KG1 (cell line): ENCODE data around the gene HCFC1R1.
A peak's percentile ranks its signal among the peaks of the same experiment; 100 is the strongest.

Experiments used
- DNase-seq: peaks from one replicate; lab custom pipeline; 2025; lab: John Stamatoyannopoulos, UW

Gene HCFC1R1

GRCh38 chr16:3035972-3036725, 12.4 kb upstream of the HCFC1R1 start:
- no peak for DNase-seq

- no peak for DNase-seq
These were observed 11.7 kb upstream of the HCFC1R1 start for GRCh38 chr16:3035289-3035971.

- DNase-seq, result no peak
These were observed 8.9 kb upstream of the HCFC1R1 start for GRCh38 chr16:3032624-3033023.

GRCh38 chr16:3030222-3031212, 6.8 kb upstream of the HCFC1R1 start:
- no peak for DNase-seq

- DNase-seq, result no peak
These were observed 5.9 kb upstream of the HCFC1R1 start for GRCh38 chr16:3029491-3030221.

DNA sequence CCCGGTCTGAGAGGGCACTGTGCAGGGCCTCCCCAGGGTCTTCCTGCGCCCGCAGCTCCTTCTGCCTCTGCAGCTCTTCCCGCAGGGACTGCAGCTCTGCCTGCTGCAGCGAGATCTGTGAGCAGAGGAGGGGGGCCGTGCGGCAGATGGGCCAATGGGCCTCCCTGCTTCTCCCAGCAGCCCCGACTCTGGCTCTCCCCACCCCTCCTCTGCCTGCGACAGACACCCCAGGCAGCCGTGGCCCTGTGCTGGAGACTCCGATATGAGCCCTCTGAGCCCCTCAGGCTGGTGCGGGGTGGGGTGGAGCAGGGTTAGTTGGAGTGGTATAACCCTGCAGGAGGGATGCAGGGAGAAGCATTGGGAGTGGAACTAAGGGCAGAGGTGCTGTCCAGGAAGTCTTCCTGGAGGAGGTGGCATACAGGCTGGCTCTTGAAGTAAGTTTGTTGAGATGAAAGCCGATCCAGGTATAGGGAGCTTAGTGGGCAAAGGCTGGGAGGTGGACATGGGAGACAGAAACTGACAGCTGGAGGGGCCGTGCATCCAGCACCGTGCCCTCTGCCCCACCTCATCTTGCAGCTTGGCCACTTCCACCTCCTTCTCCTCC, 5.1 kb upstream of the HCFC1R1 start:
- DNase-seq, result no peak

DNA sequence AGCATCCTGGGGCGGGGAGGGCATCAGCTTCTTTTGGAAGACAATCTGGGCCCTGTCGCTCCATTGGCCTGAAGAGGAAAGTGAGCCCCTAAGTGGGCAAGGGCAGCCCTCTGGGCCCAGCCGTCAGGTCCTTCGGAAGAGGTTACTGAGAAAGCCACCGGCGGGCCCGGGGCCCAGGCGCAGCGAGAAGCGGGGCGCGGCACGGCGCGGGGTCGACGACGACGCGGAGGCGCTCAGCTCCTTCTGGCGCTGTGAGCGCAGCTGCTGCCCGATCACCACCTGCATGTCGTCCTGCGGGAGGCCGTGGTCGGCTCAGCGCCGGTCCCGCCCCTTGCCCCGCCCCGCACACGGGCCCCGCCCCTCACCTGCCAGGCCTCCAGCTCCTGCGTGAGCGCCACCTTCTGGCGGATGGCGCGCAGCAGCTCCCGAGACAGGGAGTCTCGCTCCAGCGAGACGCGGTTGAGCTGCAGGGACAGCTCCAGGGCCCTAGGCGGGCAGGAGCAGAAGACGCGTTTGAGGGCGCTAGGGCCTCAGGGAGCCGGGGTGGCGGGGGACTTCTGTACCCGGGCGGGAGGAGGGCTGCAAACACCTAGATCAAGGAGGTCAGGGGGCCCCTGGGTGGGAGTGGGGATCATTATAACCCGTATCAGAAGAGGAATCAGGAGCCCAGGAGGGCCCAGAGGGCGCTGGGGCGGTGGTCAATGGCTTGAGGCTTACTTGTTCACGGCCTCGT, 4.4 kb upstream of the HCFC1R1 start:
- DNase-seq, result no peak

DNA sequence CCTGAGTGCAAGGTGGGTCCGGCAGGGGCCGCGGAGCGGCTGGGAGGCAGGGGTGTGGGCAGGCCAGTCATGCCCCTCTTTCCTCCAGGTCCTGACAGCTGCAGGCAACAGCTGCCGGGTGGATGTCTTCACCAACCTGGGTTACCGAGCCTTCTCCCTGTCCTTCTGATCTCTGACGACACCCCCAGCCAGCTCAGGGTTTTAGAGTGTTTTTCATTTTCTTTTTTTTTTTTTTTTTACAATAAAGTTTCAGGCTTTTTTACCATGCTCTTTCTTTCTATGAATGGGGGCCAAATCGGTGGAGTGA, 3.7 kb upstream of the HCFC1R1 start:
- DNase-seq, result no peak

- DNase-seq, result no peak
These were observed 3.1 kb upstream of the HCFC1R1 start for GRCh38 chr16:3026609-3027488.

DNA sequence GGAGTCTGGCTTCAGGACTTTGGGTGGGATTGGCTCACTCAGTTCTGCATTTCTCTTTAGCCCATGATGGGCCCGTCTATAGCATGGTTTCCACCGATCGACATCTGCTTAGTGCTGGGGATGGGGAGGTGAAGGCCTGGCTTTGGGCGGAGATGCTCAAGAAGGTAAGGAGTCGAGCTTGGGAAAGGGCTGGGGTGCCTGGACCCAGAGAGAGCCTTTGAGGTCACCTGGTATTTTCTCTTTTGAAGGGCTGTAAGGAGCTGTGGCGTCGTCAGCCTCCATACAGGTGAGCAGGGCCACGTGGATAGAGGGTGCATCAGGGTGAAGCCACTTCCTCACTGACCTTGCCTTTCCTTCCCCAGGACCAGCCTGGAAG, 2.2 kb upstream of the HCFC1R1 start:
- no peak for DNase-seq

DNA sequence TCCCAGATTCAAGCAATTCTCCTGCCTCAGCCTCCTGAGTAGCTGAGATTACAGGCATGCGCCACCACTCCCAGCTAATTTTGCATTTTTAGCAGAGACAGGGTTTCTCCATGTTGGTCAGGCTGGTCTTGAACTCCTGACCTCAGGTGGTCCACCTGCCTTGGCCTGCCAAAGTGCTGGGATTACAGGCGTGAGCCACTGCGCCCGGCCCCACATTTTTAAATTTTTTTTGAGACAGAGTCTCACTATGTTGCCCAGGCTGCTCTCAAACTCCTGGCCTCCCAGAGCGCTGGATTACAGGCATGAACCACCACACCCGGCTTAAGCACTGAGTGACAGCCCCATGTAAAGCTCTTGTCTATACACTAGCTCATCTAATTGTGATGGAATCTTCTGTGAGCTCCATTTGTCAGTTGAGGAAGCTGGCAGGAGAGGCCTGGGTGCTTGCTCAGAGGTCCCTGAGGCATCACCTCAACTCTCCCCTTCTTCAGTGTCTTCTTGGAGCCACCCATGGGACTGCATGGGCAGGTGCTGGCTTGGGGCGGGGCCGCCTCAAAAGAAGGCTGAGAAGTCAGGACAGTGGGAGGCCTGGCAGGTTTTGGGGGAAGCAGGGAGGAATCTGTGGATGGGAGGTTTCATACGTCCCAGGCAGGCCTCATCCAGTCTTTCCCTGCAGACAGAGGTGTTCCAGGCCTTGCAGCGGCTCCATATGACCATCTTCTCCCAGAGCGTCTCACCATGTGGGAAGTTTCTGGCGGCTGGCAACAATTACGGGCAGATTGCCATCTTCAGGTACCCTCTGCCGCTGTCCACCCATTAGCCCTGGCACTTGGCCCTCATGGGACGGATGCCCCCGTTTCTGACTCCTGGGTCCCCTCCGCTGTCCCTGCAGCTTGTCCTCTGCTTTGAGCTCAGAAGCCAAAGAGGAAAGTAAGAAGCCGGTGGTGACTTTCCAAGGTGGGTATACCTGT, 1.6 kb upstream of the HCFC1R1 start:
- no peak for DNase-seq

DNA sequence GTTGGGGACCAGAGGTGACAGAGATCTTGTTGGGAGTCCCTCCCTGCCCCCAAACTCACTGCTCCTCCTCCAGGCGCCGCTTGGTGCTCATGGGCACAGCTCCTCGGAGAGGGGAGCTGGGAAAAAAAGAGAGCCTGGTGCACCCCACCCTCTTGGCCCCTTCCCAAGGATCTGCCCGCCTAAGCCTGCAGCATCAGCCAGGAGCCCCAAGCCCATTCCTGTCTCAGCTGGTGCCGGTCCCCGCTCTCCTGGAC, 400 bp downstream of the HCFC1R1 start:
- DNase-seq, result no peak

GRCh38 chr16:3022684-3023414, 893 bp downstream of the HCFC1R1 start:
- DNase-seq, result no peak

- peak; percentile 15 for DNase-seq
These were observed 1.5 kb downstream of the HCFC1R1 start for GRCh38 chr16:3022208-3022683.

- peak; percentile 57 for DNase-seq
These were observed 2.1 kb downstream of the HCFC1R1 start for GRCh38 chr16:3021449-3022207.

DNA sequence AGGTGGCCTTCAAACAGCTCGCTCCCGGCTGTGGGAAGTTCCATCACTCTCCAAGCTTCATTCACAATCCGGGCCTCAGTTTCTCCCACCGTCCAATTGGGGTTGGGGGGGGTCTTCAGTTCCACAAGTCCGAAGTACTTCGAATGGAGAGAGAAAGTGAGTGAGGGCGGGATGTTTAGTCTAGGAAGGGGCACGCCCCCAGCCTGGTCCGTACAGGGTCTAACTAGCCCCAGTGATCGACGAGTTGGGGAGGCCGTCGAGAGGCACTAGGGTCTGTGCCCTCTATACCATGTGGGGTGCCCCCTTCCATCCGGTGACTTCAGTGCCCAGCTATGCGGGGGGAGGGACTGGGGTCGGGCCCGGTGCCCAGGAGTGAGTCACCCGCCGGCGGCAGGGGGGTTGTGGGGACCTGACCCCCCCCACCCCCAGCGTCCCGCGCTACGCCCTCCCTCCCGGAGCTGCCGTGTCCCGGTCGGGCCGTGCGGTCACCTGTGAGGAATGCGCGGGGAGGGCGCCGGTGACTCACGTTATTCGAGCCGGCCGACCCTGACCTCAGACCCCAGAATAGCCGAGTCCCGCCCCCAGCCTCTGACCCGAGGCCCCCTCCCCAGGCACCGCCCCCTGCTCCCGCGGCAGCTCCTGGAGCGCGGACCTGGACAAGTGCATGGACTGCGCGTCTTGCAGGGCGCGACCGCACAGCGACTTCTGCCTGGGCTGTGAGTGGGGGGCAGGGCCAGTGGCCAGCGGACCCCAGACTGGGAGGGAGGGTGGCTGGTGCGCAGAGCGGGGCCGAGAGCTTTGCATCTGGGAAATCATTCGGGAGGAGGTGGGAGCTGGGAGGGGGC, 2.9 kb downstream of the HCFC1R1 start:
- no peak for DNase-seq

DNA sequence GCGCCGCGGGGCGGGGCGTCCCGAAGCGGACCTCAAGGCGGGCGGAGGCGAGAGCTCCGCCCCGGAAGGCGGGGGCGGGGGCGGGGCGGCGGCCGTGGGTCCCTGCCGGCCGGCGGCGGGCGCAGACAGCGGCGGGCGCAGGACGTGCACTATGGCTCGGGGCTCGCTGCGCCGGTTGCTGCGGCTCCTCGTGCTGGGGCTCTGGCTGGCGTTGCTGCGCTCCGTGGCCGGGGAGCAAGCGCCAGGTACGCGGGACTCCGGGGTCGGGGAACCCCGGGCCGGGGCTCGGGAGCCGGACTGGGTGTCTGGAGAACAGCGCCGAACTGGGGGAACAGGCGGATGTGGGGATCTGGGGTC, 3.5 kb downstream of the HCFC1R1 start, which contains the start of gene TNFRSF12A:
TSS of gene TNFRSF12A (plus strand) at position 122 of the 357 bp plus-strand sequence. CDS start at position 152, 30 bp downstream.
- peak; percentile 83 for DNase-seq
